ENCODE data around the gene SLC4A2.

Gene SLC4A2

DNA sequence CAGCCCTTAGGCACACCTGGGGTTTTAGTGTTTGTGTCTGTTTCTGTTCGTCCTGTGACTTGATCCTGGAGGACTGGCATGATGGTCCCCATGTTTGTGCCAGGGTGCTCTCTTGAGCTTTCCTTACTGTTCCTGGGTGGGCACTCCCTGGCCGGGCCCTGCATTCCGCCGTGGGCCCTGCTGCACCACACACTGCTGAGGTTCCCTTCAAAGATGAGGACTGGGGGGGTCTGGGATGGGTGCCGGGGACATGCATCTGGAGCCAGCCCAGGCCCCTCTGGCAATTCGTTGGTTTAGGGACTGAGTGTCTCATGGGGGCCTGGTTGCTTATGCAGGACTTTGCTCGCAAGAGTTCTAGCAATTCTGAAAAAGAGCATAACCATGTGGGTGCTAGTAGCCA, 31.6 kb downstream of the SLC4A2 start:
- H3K27ac ChIP-seq (ENCODE audit: low read depth, low read length) = no peak overlapping the region
- peaks cover 24% of the 10 kb centered on the region for H3K27me3 ChIP-seq (ENCODE audit: control insufficient read depth, insufficient read depth, low read length)
- no peaks in the 10 kb centered on the region for H3K36me3 ChIP-seq (ENCODE audit: control insufficient read depth, insufficient read depth, low read length)
- H3K9me3 ChIP-seq (ENCODE audit: control insufficient read depth, insufficient read depth, low read depth, low read length) = no peaks in the 10 kb centered on the region
- H3K9ac ChIP-seq (ENCODE audit: low read length) = no peak overlapping the region
- peaks cover 24% of the 10 kb centered on the region for H3K4me1 ChIP-seq (ENCODE audit: control insufficient read depth, insufficient read depth, low read length)
- no peak overlapping the region for H3K4me3 ChIP-seq (ENCODE audit: low read depth, low read length)

DNA sequence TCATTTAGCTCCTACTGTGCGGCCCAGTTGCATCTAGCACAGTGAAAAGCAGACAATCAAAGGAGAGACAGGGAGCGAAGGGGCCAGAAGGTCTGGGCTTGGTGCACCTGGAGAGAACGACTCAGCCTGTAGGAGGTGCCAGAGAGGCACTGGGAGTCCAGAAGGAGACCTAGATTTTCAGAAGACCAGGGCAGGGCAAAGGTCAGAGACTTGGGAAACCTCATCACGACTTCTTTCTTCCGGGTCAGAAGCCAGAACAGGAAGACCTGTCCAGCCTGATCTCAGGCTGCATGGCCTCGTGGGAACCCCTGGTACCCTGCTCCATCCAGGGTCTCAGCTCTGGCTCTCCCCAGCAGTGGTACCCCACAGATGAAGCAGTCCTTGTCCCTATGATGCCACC, 32.0 kb downstream of the SLC4A2 start:
- peaks cover 24% of the 10 kb centered on the region for H3K27me3 ChIP-seq (ENCODE audit: control insufficient read depth, insufficient read depth, low read length)
- H3K4me1 ChIP-seq (ENCODE audit: control insufficient read depth, insufficient read depth, low read length) = peaks cover 24% of the 10 kb centered on the region
- no peak overlapping the region for H3K4me3 ChIP-seq (ENCODE audit: low read depth, low read length)
- no peak overlapping the region for H3K9ac ChIP-seq (ENCODE audit: low read length)
- no peak overlapping the region for H3K27ac ChIP-seq (ENCODE audit: low read depth, low read length)
- H3K36me3 ChIP-seq (ENCODE audit: control insufficient read depth, insufficient read depth, low read length) = no peaks in the 10 kb centered on the region
- H3K9me3 ChIP-seq (ENCODE audit: control insufficient read depth, insufficient read depth, low read depth, low read length) = no peaks in the 10 kb centered on the region

GRCh38 chr7:151091988-151092387, 32.6 kb downstream of the SLC4A2 start:
- no peaks in the 10 kb centered on the region for H3K9me3 ChIP-seq (ENCODE audit: control insufficient read depth, insufficient read depth, low read depth, low read length)
- peaks cover 24% of the 10 kb centered on the region for H3K27me3 ChIP-seq (ENCODE audit: control insufficient read depth, insufficient read depth, low read length)
- peaks cover 24% of the 10 kb centered on the region for H3K4me1 ChIP-seq (ENCODE audit: control insufficient read depth, insufficient read depth, low read length)
- H3K9ac ChIP-seq (ENCODE audit: low read length) = no peak overlapping the region
- no peak overlapping the region for H3K4me3 ChIP-seq (ENCODE audit: low read depth, low read length)
- no peaks in the 10 kb centered on the region for H3K36me3 ChIP-seq (ENCODE audit: control insufficient read depth, insufficient read depth, low read length)
- no peak overlapping the region for H3K27ac ChIP-seq (ENCODE audit: low read depth, low read length)

- no peak overlapping the region for H3K27ac ChIP-seq (ENCODE audit: low read depth, low read length)
- no peak overlapping the region for H3K4me3 ChIP-seq (ENCODE audit: low read depth, low read length)
- H3K9me3 ChIP-seq (ENCODE audit: control insufficient read depth, insufficient read depth, low read depth, low read length) = no peaks in the 10 kb centered on the region
- no peak overlapping the region for H3K9ac ChIP-seq (ENCODE audit: low read length)
- no peaks in the 10 kb centered on the region for H3K36me3 ChIP-seq (ENCODE audit: control insufficient read depth, insufficient read depth, low read length)
- H3K4me1 ChIP-seq (ENCODE audit: control insufficient read depth, insufficient read depth, low read length) = peaks cover 12% of the 10 kb centered on the region
- peaks cover 9% of the 10 kb centered on the region for H3K27me3 ChIP-seq (ENCODE audit: control insufficient read depth, insufficient read depth, low read length)
Observed at GRCh38 chr7:151093748-151094147, 34.4 kb downstream of the SLC4A2 start.

- no peaks in the 10 kb centered on the region for H3K9me3 ChIP-seq (ENCODE audit: control insufficient read depth, insufficient read depth, low read depth, low read length)
- no peak overlapping the region for H3K4me3 ChIP-seq (ENCODE audit: low read depth, low read length)
- no peaks in the 10 kb centered on the region for H3K36me3 ChIP-seq (ENCODE audit: control insufficient read depth, insufficient read depth, low read length)
- no peak overlapping the region for H3K27ac ChIP-seq (ENCODE audit: low read depth, low read length)
- peaks cover 2% of the 10 kb centered on the region; the same call in 1 of the 2 replicates for H3K27me3 ChIP-seq (ENCODE audit: control insufficient read depth, insufficient read depth, low read length)
- no peak overlapping the region for H3K9ac ChIP-seq (ENCODE audit: low read length)
- peaks cover 2% of the 10 kb centered on the region for H3K4me1 ChIP-seq (ENCODE audit: control insufficient read depth, insufficient read depth, low read length)
Observed at GRCh38 chr7:151094675-151095074, 35.3 kb downstream of the SLC4A2 start.

GRCh38 chr7:151095123-151095797, 35.9 kb downstream of the SLC4A2 start:
- no peaks in the 10 kb centered on the region for H3K36me3 ChIP-seq (ENCODE audit: control insufficient read depth, insufficient read depth, low read length)
- peaks cover 4% of the 10 kb centered on the region; the same call in 1 of the 2 replicates for H3K4me1 ChIP-seq (ENCODE audit: control insufficient read depth, insufficient read depth, low read length)
- H3K27me3 ChIP-seq (ENCODE audit: control insufficient read depth, insufficient read depth, low read length) = no peaks in the 10 kb centered on the region
- no peaks in the 10 kb centered on the region for H3K9me3 ChIP-seq (ENCODE audit: control insufficient read depth, insufficient read depth, low read depth, low read length)
- no peak overlapping the region for H3K4me3 ChIP-seq (ENCODE audit: low read depth, low read length)
- H3K27ac ChIP-seq (ENCODE audit: low read depth, low read length) = no peak overlapping the region
- H3K9ac ChIP-seq (ENCODE audit: low read length) = no peak overlapping the region

DNA sequence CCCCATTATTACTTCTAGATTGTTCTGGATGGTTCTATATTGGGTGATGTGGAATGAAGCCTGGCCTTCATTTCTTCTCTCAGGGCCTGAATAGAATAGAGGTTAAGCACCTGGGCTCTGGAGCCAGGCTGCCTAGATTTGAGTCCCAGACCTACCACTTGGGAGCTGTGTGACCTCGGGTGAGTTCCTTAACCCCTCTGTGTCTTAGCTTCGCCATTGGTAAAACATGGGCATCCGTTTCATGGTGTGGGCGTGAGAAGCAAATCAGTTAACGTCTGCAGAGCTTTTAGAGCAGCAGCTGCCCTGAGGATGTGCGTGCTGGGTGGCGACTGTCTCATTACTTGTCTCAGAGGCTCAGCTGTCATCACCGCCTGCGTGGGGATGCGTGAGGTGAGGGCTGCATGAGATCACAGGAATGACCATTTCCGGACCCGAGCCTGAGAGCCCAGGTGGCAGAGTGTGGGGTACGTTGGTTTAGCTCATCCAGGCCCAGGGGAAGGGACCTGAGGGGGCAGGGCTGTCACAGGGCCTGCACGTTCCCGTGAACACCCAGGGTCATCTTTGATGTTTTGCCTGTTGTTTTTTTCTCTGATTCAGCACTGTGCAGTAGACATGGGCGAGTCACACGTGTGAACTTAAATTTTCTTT, 36.6 kb downstream of the SLC4A2 start:
- H3K9me3 ChIP-seq (ENCODE audit: control insufficient read depth, insufficient read depth, low read depth, low read length) = no peaks in the 10 kb centered on the region
- no peak overlapping the region for H3K4me3 ChIP-seq (ENCODE audit: low read depth, low read length)
- peaks cover 6% of the 10 kb centered on the region; the same call in 1 of the 2 replicates for H3K4me1 ChIP-seq (ENCODE audit: control insufficient read depth, insufficient read depth, low read length)
- no peaks in the 10 kb centered on the region for H3K27me3 ChIP-seq (ENCODE audit: control insufficient read depth, insufficient read depth, low read length)
- H3K9ac ChIP-seq (ENCODE audit: low read length) = no peak overlapping the region
- no peaks in the 10 kb centered on the region for H3K36me3 ChIP-seq (ENCODE audit: control insufficient read depth, insufficient read depth, low read length)
- no peak overlapping the region for H3K27ac ChIP-seq (ENCODE audit: low read depth, low read length)

DNA sequence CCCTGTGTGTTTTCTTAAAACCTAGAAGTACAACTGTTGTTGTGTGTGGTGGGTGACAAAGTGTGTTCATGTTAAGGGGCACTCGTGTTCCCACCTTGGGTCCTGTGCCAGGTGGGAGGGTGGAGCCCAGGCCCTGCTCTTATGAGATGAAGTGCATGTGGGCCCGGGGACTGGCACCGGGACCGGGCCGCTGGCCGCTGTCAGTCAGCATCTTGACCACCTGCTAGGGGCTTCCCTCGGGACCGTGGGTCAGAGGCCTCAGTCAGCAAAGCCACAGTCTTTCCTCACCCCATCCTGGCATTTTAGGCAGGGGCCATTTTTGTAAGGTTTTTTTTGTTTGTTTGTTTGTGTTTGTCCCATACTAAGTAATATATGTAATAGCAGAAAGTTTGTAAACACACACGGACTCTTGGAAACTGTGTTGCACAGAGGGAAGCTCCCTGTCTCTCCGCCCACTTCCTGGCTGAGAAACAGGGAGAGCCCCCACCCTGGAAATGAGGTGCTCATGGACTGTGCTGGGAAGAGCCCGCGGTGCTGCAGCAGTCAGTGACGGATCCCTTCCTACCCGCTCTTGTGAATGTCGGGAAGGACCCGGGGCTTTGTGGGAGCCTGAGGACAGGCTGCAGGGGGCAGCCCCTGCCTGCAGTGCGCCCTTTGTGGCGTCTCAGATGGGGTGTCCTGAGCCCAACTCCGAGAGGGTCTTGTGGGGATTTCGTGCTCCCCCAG, 40.3 kb downstream of the SLC4A2 start:
- Histone ChIP-seq H3K27me3 (ENCODE audit: control insufficient read depth, insufficient read depth, low read length) (no peaks in the 10 kb centered on the region), H3K4me3 (ENCODE audit: low read depth, low read length) (no peak overlapping the region), H3K36me3 (ENCODE audit: control insufficient read depth, insufficient read depth, low read length) (no peaks in the 10 kb centered on the region), H3K9ac (ENCODE audit: low read length) (no peak overlapping the region), H3K27ac (ENCODE audit: low read depth, low read length) (no peak overlapping the region), H3K4me1 (ENCODE audit: control insufficient read depth, insufficient read depth, low read length) (peaks cover 30% of the 10 kb centered on the region), H3K9me3 (ENCODE audit: control insufficient read depth, insufficient read depth, low read depth, low read length) (no peaks in the 10 kb centered on the region)

- no peak overlapping the region for H3K9ac ChIP-seq (ENCODE audit: low read length)
- H3K27ac ChIP-seq (ENCODE audit: low read depth, low read length) = no peak overlapping the region
- H3K4me3 ChIP-seq (ENCODE audit: low read depth, low read length) = no peak overlapping the region
- no peaks in the 10 kb centered on the region for H3K27me3 ChIP-seq (ENCODE audit: control insufficient read depth, insufficient read depth, low read length)
- no peaks in the 10 kb centered on the region for H3K9me3 ChIP-seq (ENCODE audit: control insufficient read depth, insufficient read depth, low read depth, low read length)
- H3K36me3 ChIP-seq (ENCODE audit: control insufficient read depth, insufficient read depth, low read length) = no peaks in the 10 kb centered on the region
- peaks cover 35% of the 10 kb centered on the region for H3K4me1 ChIP-seq (ENCODE audit: control insufficient read depth, insufficient read depth, low read length)
Observed at GRCh38 chr7:151100921-151101320, 41.5 kb downstream of the SLC4A2 start.

DNA sequence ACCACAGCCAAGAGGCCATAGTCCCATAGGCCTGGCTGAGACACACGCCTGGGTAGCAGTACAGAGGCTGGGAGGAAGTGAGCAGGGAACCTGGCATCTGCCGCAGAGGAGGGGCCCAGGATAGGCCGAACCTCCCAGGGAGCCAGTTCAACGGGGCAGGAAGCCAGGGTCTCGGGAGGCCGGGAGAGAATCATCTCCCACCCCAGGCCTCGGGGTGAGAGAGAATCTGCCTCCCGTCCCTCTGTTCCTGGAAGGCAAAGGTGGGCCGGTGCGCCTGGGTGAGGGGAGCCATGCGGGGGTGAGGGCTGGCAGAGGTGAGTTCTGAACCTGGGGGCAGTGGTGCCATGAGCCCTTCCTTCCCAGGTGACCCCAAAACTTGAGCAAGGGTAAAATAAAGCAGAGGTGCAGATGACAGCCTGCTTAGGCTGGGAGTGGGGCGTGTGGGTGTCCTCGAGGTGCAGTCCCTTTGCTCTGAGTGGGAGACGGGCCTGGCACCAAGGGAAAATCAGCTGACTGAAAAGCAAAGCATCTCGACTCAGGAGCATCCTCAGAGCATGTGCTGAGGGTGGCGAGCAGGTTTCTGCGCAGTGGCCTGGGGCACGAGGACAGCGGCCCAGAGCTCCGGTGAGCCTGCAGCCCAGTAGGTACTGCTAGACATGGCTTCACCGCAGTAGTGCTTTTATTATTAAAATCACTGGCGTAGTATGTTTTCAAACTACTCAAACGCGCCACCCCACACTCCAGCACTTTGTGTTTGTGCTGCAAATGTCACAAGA, 42.4 kb downstream of the SLC4A2 start:
- Histone ChIP-seq H3K9ac (ENCODE audit: low read length) (no peak overlapping the region), H3K27me3 (ENCODE audit: control insufficient read depth, insufficient read depth, low read length) (no peaks in the 10 kb centered on the region), H3K4me3 (ENCODE audit: low read depth, low read length) (no peak overlapping the region), H3K27ac (ENCODE audit: low read depth, low read length) (no peak overlapping the region), H3K36me3 (ENCODE audit: control insufficient read depth, insufficient read depth, low read length) (no peaks in the 10 kb centered on the region), H3K4me1 (ENCODE audit: control insufficient read depth, insufficient read depth, low read length) (peaks cover 35% of the 10 kb centered on the region), H3K9me3 (ENCODE audit: control insufficient read depth, insufficient read depth, low read depth, low read length) (no peaks in the 10 kb centered on the region)
